NCI-H748 (cell line): ENCODE data around the gene EBF4.

Source experiments
- DNase-seq: peaks from one replicate; lab custom pipeline; 2025; ENCODE audit not compliant: unreplicated experiment; lab: John Stamatoyannopoulos, UW

The EBF4 gene

GRCh38 chr20:2793471-2793870 lies 100.9 kb downstream of the EBF4 start:
- DNase-seq = no peak

- no peak for DNase-seq
These were observed 101.7 kb downstream of the EBF4 start for GRCh38 chr20:2794202-2794748.

GRCh38 chr20:2794866-2795447 lies 102.4 kb downstream of the EBF4 start:
- peak; percentile 43 for DNase-seq

GRCh38 chr20:2795451-2795850 lies 102.9 kb downstream of the EBF4 start:
- no peak for DNase-seq

GRCh38 chr20:2796011-2796660 lies 103.6 kb downstream of the EBF4 start:
- no peak for DNase-seq

- DNase-seq = no peak
These were observed 104.8 kb downstream of the EBF4 start for GRCh38 chr20:2797136-2797983.

- no peak for DNase-seq
These were observed 105.7 kb downstream of the EBF4 start for GRCh38 chr20:2798095-2798805.

GRCh38 chr20:2798814-2799213 lies 106.2 kb downstream of the EBF4 start:
- DNase-seq = no peak

- DNase-seq = no peak
These were observed 106.7 kb downstream of the EBF4 start for GRCh38 chr20:2799271-2799670.

- peak; percentile 61 for DNase-seq
These were observed 107.3 kb downstream of the EBF4 start for GRCh38 chr20:2799688-2800520.

GRCh38 chr20:2800521-2801285 lies 108.1 kb downstream of the EBF4 start, which contains the start of gene CPXM1:
Gene CPXM1 (minus strand): TSS chr20:2800627. CDS start chr20:2800572, 55 bp downstream.
- DNase-seq = peak; percentile 83

GRCh38 chr20:2801286-2801728 lies 108.7 kb downstream of the EBF4 start:
- DNase-seq = no peak

GRCh38 chr20:2804041-2804828 lies 111.7 kb downstream of the EBF4 start:
- no peak for DNase-seq

GRCh38 chr20:2804852-2805688 lies 112.5 kb downstream of the EBF4 start:
- DNase-seq = no peak

- DNase-seq = no peak
These were observed 113.2 kb downstream of the EBF4 start for GRCh38 chr20:2805689-2806350.

GRCh38 chr20:2806351-2806701 lies 113.7 kb downstream of the EBF4 start:
- DNase-seq = no peak

GRCh38 chr20:2807019-2807418 lies 114.4 kb downstream of the EBF4 start:
- no peak for DNase-seq
